ENCODE results near the gene MAN1C1. TPM values are rescaled to one million over a fixed set of nuclear protein-coding genes. Genes with fewer than 3 reads are reported as not detected.

The MAN1C1 gene
- total and polyA plus RNA-seq, 8 donors = 2.1 to 9.2 (median 4.0) TPM

DNA sequence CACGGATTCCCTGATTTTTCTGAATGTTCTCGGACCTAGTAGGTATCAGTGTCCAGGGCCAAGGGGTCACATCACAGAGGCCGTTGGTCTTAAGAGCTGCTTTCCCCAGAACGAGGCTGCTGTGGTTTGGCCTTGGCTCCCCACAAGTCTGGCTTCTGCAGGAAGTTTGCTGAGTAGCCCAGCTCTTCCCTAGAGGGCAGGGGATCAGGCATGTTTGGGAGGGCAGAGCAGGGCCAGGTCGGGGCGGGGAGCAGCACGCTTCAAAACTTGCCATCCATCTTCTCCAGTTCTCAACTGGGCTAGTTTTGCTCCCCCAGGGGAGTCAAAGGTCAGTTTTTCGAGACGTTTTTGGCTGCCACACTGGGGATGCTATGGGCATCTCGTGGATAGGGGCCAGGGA is 37.0 kb downstream of the MAN1C1 start:
- Histone ChIP-seq H3K36me3 (no peaks in the 10 kb centered on the region), H3K4me3 (no peak overlapping the region), H3K27me3 (no peaks in the 10 kb centered on the region), H3K9me3 (no peaks in the 10 kb centered on the region), H3K4me1 (no peaks in the 10 kb centered on the region), H3K27ac (no peak overlapping the region)
- FAIRE-seq (no peak), ATAC-seq (no peak), DNase-seq (no peak)
- WGBS, 2 donors = 70 to 79% methylated on average over 10 of the region's 10 CpGs
- TF ChIP-seq, protein P1, sequence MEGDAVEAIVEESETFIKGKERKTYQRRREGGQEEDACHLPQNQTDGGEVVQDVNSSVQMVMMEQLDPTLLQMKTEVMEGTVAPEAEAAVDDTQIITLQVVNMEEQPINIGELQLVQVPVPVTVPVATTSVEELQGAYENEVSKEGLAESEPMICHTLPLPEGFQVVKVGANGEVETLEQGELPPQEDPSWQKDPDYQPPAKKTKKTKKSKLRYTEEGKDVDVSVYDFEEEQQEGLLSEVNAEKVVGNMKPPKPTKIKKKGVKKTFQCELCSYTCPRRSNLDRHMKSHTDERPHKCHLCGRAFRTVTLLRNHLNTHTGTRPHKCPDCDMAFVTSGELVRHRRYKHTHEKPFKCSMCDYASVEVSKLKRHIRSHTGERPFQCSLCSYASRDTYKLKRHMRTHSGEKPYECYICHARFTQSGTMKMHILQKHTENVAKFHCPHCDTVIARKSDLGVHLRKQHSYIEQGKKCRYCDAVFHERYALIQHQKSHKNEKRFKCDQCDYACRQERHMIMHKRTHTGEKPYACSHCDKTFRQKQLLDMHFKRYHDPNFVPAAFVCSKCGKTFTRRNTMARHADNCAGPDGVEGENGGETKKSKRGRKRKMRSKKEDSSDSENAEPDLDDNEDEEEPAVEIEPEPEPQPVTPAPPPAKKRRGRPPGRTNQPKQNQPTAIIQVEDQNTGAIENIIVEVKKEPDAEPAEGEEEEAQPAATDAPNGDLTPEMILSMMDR (IDR thresholded peaks at IDR 0.05) = no peak
- intact Hi-C loops (cut with DNase I) = no loop called here

GRCh38 chr1:25654109-25654660 is 37.6 kb downstream of the MAN1C1 start:
- Histone ChIP-seq H3K27me3 (no peaks in the 10 kb centered on the region), H3K9me3 (no peaks in the 10 kb centered on the region), H3K4me1 (peaks cover 0 to 5% (median 0%) of the 10 kb centered on the region in 3 donors), H3K4me3 (no peak overlapping the region), H3K36me3 (no peaks in the 10 kb centered on the region), H3K27ac (no peak overlapping the region)
- TF ChIP-seq, protein P1 (IDR thresholded peaks at IDR 0.05) = no peak
- DNase-seq = no peak
- no peak for FAIRE-seq
- ATAC-seq = no peak
- WGBS, 2 donors = 94 to 95% methylated on average over 6 of the region's 6 CpGs
- intact Hi-C loops (cut with DNase I) = no loop called here

DNA sequence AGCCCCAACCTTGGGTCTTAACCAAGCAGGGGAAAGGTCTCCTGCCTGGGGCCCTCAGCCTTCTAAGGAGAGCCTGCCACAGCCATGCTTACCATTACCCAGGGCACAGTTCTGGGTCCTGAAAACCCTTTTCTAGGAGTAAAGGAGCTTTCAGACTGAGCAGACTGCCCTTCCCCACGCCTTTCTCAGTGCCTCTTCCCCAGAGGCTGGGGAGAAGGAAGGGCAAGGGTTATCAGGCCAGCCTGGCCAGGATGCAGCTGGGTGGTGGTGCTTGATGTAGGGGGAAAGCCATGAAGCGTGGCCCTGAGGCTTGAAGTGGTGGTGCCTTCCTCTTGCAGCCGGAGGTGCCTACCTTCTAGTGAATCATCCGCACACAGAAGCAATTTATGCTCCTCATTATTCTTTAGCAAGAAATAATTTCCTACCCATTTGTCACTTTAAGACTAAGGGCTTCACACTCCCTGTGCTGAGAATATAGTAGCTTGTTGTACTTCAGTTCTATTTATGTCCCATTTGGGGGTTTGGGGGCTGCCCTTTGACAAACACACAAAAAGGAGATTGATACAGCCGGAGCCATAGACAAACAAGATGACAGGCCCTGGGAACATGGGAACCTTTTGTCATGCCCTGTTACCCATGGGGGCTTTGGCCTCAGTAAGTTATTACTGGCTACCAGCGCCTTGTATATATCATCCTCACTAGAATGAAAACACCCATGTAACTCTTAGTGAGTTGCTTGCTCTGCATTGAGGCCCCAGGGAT is 40.7 kb downstream of the MAN1C1 start:
- TF ChIP-seq, protein P1 (IDR thresholded peaks at IDR 0.05) = no peak
- ATAC-seq (no peak), DNase-seq (no peak), FAIRE-seq (no peak)
- Histone ChIP-seq H3K9me3 (no peaks in the 10 kb centered on the region), H3K27me3 (no peaks in the 10 kb centered on the region), H3K4me3 (no peak overlapping the region), H3K4me1 (peaks cover 0 to 7% (median 0%) of the 10 kb centered on the region in 3 donors), H3K36me3 (no peaks in the 10 kb centered on the region), H3K27ac (no peak overlapping the region)
- intact Hi-C loops (cut with DNase I) = no loop called here
- WGBS, 2 donors = 93% methylated on average over 6 of the region's 6 CpGs

DNA sequence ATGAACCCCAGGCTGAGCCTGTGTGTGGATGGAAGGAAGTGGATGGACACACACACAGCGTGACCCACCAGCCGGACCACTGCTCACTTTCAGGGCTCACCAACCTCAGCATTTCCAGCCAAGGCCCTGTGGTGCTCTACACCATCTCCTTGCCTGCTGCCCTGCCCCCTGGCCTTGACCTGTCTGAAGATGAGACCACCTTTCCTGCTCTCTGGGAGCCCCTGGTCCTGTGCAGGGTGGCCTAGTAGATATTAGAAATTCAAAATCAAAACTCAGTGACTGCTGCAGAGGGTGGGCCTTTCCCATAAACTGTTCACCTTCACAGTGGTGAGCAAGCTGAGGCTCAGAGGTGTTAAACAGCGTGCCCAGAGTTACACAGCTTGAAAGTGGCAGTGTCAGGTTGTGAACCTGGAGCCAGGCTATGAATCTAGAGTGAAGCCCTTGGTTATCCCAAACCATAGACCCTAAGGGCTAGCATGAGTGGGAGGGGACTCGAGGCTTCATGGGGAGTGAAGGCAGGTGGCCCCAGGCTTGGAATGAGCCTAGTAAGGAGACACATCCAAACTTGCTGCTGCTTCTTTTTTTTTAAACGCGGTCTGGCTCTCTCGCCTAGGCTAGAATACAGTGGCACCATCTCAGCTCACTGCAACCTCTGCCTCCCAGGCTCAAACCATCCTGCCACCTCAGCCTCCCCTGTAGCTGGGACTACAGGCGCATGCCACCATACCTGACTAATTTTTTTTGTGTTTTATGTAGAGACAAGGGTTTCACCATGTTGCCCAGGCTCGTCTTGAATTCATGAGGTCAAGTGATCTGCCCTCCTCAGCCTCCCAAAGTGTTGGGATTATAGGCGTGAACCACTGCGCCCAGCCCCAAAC is 41.5 kb downstream of the MAN1C1 start:
- 91 to 96% methylated on average over 11 of the region's 11 CpGs for WGBS, 2 donors
- FAIRE-seq (no peak), ATAC-seq (no peak), DNase-seq (no peak)
- H3K4me1 ChIP-seq = peaks cover 0 to 7% (median 0%) of the 10 kb centered on the region in 3 donors
- TF ChIP-seq, protein P1 (IDR thresholded peaks at IDR 0.05) = no peak
- H3K27ac ChIP-seq = no peak overlapping the region
- no peaks in the 10 kb centered on the region for H3K36me3 ChIP-seq
- intact Hi-C loops (cut with DNase I) = no loop called here
- no peak overlapping the region for H3K4me3 ChIP-seq
- no peaks in the 10 kb centered on the region for H3K27me3 ChIP-seq
- no peaks in the 10 kb centered on the region for H3K9me3 ChIP-seq

Measured in pancreas (tissue), 10 donors.